ENCODE data around the gene ENOX1.

DNA sequence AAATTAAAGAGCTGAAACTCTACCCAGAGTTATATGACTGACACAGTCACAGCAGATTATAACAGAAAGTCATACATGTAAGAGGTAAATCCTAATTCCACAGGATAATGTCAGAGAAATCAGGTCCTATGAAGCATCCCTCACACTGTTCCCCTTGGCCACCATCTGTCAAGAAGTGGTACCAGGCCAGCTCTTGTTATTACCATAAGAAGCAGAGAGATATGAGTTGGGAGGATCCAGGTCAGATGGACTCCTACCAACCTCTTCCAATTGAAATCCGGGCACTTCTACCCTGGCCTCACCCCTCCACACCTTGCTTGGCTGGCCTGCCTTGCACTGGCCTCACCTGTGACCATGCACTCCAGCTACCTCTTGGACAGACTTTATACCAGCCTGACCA, 410.2 kb downstream of the ENOX1 start:
- TF ChIP-seq JUNB (IDR thresholded peaks at IDR 0.05) (no peak), POLR2A (IDR thresholded peaks at IDR 0.05; ENCODE audit: low read length) (no peak), TP53 (CRISPR knock-in tag; IDR thresholded peaks at IDR 0.05) (no peak), CBX2 (IDR thresholded peaks at IDR 0.05; ENCODE audit: borderline replicate concordance, low read depth) (no peak), ESRRA (IDR thresholded peaks at IDR 0.05; ENCODE audit: borderline replicate concordance, low read length) (no peak), RAD21 (conservative IDR thresholded peaks at IDR 0.05 in 1 of 2, IDR thresholded peaks at IDR 0.05 in 1 of 2) (no peak), EHMT2 (IDR thresholded peaks at IDR 0.05; ENCODE audit: low read depth) (no peak), CEBPB (IDR thresholded peaks at IDR 0.05) (no peak), RARB (CRISPR knock-in tag; IDR thresholded peaks at IDR 0.05) (no peak), EP300 (IDR thresholded peaks at IDR 0.05) (no peak), CHD4 (IDR thresholded peaks at IDR 0.05; ENCODE audit: borderline replicate concordance) (no peak)
- TF ChIP-seq, protein P1, sequence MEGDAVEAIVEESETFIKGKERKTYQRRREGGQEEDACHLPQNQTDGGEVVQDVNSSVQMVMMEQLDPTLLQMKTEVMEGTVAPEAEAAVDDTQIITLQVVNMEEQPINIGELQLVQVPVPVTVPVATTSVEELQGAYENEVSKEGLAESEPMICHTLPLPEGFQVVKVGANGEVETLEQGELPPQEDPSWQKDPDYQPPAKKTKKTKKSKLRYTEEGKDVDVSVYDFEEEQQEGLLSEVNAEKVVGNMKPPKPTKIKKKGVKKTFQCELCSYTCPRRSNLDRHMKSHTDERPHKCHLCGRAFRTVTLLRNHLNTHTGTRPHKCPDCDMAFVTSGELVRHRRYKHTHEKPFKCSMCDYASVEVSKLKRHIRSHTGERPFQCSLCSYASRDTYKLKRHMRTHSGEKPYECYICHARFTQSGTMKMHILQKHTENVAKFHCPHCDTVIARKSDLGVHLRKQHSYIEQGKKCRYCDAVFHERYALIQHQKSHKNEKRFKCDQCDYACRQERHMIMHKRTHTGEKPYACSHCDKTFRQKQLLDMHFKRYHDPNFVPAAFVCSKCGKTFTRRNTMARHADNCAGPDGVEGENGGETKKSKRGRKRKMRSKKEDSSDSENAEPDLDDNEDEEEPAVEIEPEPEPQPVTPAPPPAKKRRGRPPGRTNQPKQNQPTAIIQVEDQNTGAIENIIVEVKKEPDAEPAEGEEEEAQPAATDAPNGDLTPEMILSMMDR (IDR thresholded peaks at IDR 0.05) = no peak
- TF ChIP-seq, protein P2, sequence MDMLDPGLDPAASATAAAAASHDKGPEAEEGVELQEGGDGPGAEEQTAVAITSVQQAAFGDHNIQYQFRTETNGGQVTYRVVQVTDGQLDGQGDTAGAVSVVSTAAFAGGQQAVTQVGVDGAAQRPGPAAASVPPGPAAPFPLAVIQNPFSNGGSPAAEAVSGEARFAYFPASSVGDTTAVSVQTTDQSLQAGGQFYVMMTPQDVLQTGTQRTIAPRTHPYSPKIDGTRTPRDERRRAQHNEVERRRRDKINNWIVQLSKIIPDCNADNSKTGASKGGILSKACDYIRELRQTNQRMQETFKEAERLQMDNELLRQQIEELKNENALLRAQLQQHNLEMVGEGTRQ (IDR thresholded peaks at IDR 0.05) = no peak
- TF ChIP-seq, protein P3, sequence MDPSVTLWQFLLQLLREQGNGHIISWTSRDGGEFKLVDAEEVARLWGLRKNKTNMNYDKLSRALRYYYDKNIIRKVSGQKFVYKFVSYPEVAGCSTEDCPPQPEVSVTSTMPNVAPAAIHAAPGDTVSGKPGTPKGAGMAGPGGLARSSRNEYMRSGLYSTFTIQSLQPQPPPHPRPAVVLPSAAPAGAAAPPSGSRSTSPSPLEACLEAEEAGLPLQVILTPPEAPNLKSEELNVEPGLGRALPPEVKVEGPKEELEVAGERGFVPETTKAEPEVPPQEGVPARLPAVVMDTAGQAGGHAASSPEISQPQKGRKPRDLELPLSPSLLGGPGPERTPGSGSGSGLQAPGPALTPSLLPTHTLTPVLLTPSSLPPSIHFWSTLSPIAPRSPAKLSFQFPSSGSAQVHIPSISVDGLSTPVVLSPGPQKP (IDR thresholded peaks at IDR 0.05; ENCODE audit: low read depth, low read length) = no peak
